Panc1 (cell line): Measurements from ENCODE around the gene TOX3. TPM values are rescaled to one million over a fixed set of nuclear protein-coding genes. Genes with fewer than 3 reads are reported as not detected.

Source experiments
- ATAC-seq: fragments of 200-7000 bp; cut with Tn5 transposase; 2 replicates; pipeline ENCODE4 v1.9.1; 2020; ENCODE audit warnings: mild to moderate bottlenecking, moderate library complexity
- BruUV-seq: library from RNA; stranded (reverse); fragments of 400-500 nt; replicated peaks from 2 replicates; lab custom pipeline; 2021; lab: Mats Ljungman, UMichigan
- CTCF ChIA-PET: fragments of 300-600 bp; sonication (Branson Sonifier 250); formaldehyde crosslinking; loops from one replicate; lab custom pipeline; 2022; ENCODE audit warnings: antibody characterized with exemption; lab: Charles Lee
- POLR2A ChIA-PET: fragments of 300-600 bp; sonication (Branson Sonifier 250); formaldehyde crosslinking; loops from one replicate; lab custom pipeline; 2022; ENCODE audit warnings: antibody characterized with exemption; lab: Charles Lee
- DNase-seq: peaks from one replicate; pipeline ENCODE4 v3.0.0-alpha.2; 2010; ENCODE audit warnings: low read depth, low spot score
- H3K27ac ChIP-seq: 2 replicates; pipeline ENCODE4 v1.5.1; 2011; ENCODE audit warnings: mild to moderate bottlenecking, low read length, inconsistent platforms
- H3K27me3 ChIP-seq: fragments of 200-500 bp; sonication (Bioruptor generic); 2 replicates; pipeline ENCODE4 v1.6.0; 2014; ENCODE audit warnings: low read length, inconsistent platforms; ENCODE audit not compliant: control insufficient read depth, insufficient read depth
- H3K36me3 ChIP-seq: fragments of 200-500 bp; sonication (Bioruptor generic); 2 replicates; pipeline ENCODE4 v1.5.1; 2014; ENCODE audit warnings: inconsistent platforms, mild to moderate bottlenecking, low read length, moderate library complexity; ENCODE audit not compliant: control insufficient read depth, insufficient read depth
- H3K4me1 ChIP-seq: 2 replicates; pipeline ENCODE4 v1.5.1; 2011; ENCODE audit warnings: inconsistent platforms, mild to moderate bottlenecking, low read length, moderate library complexity; ENCODE audit not compliant: control insufficient read depth, insufficient read depth
- H3K4me3 ChIP-seq, 2 experiments: 2 replicates each; pipeline ENCODE4 v1.5.1; 2011 to 2012; ENCODE audit warnings: low read depth in 2 of 2, low read length in 2 of 2, mild to moderate bottlenecking in 2 of 2, inconsistent platforms in 1 of 2, moderate library complexity in 1 of 2
- H3K9me3 ChIP-seq: fragments of 200-500 bp; sonication (Bioruptor generic); 2 replicates; pipeline ENCODE4 v1.5.1; 2014; ENCODE audit warnings: low read depth, mild to moderate bottlenecking, inconsistent platforms, low read length, moderate library complexity; ENCODE audit not compliant: control insufficient read depth, insufficient read depth
- POLR2AphosphoS5 ChIP-seq: IDR thresholded peaks from 2 replicates; pipeline ENCODE4 v1.6.1; 2012; ENCODE audit warnings: mild to moderate bottlenecking, low read depth, low read length, moderate library complexity
- SIN3A ChIP-seq: IDR thresholded peaks from 2 replicates; pipeline ENCODE4 v1.6.1; 2012; ENCODE audit warnings: low read depth, mild to moderate bottlenecking, low read length, moderate library complexity, borderline replicate concordance; ENCODE audit not compliant: insufficient read depth
- TCF7L2 ChIP-seq: IDR thresholded peaks from 2 replicates; pipeline ENCODE4 v1.6.1; 2011; ENCODE audit warnings: mild to moderate bottlenecking, low read depth, low read length, inconsistent platforms
- in situ Hi-C: cut with HindIII; loops from 2 replicates; pipeline ENCODE4 v1.10.0; 2016; ENCODE audit warnings: low sequenced_read_pairs, low pct_unique_long_range_greater_than_20kb
- intact Hi-C: fragments of 100-400 bp; cut with micrococcal nuclease; formaldehyde crosslinking; loops from one replicate; pipeline ENCODE4 v1.10.0; 2022; ENCODE audit not compliant: unreplicated experiment
- total RNA-seq: library from RNA; stranded (reverse); gene quantifications from one replicate; pipeline ENCODE4 v1.2.1, GENCODE V29; 2021; ENCODE audit not compliant: unreplicated experiment
- TF ChIP-seq, protein P1 (sequence below): fragments of 450-650 bp; IDR thresholded peaks from 2 replicates; pipeline ENCODE4 v1.5.1; 2017; ENCODE audit warnings: mild to moderate bottlenecking
- TF ChIP-seq, protein P2 (sequence below), 2 experiments: IDR thresholded peaks; 2 replicates each; pipeline ENCODE4 v1.6.1; 2011 to 2012; ENCODE audit warnings: low read depth in 2 of 2, control low read depth in 1 of 2, low read length in 1 of 2, mild to moderate bottlenecking in 1 of 2, moderate library complexity in 1 of 2; ENCODE audit not compliant: insufficient read depth in 1 of 2

Gene TOX3
- total RNA-seq, 1 experiment from 2014 or later = 3.4 TPM

DNA sequence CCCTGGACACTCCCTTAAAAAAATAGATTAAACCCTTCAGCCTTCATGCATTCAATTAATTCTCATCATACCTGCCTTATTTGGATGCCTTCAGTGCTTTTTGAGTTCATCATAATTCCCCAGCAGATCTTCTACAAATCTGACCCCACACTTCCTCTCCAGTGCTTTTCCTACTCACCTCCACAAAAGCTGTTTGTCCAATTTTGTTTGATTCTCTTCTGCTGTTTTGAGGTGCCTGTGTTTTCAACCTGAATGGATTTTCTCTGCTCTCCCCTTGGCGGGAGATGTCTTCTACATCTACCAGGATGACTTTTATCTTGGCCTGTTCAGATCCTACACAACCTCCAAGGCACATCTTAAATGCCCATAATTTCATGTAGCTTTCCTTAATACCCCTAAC is 112.7 kb downstream of the TOX3 start:
- no peaks in the 10 kb centered on the region for H3K9me3 ChIP-seq
- H3K27me3 ChIP-seq = no peaks in the 10 kb centered on the region
- H3K4me1 ChIP-seq = no peaks in the 10 kb centered on the region
- TF ChIP-seq POLR2AphosphoS5 (no peak), TCF7L2 (no peak), SIN3A (no peak)
- TF ChIP-seq, protein P1, sequence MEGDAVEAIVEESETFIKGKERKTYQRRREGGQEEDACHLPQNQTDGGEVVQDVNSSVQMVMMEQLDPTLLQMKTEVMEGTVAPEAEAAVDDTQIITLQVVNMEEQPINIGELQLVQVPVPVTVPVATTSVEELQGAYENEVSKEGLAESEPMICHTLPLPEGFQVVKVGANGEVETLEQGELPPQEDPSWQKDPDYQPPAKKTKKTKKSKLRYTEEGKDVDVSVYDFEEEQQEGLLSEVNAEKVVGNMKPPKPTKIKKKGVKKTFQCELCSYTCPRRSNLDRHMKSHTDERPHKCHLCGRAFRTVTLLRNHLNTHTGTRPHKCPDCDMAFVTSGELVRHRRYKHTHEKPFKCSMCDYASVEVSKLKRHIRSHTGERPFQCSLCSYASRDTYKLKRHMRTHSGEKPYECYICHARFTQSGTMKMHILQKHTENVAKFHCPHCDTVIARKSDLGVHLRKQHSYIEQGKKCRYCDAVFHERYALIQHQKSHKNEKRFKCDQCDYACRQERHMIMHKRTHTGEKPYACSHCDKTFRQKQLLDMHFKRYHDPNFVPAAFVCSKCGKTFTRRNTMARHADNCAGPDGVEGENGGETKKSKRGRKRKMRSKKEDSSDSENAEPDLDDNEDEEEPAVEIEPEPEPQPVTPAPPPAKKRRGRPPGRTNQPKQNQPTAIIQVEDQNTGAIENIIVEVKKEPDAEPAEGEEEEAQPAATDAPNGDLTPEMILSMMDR = no peak
- TF ChIP-seq, protein P2, sequence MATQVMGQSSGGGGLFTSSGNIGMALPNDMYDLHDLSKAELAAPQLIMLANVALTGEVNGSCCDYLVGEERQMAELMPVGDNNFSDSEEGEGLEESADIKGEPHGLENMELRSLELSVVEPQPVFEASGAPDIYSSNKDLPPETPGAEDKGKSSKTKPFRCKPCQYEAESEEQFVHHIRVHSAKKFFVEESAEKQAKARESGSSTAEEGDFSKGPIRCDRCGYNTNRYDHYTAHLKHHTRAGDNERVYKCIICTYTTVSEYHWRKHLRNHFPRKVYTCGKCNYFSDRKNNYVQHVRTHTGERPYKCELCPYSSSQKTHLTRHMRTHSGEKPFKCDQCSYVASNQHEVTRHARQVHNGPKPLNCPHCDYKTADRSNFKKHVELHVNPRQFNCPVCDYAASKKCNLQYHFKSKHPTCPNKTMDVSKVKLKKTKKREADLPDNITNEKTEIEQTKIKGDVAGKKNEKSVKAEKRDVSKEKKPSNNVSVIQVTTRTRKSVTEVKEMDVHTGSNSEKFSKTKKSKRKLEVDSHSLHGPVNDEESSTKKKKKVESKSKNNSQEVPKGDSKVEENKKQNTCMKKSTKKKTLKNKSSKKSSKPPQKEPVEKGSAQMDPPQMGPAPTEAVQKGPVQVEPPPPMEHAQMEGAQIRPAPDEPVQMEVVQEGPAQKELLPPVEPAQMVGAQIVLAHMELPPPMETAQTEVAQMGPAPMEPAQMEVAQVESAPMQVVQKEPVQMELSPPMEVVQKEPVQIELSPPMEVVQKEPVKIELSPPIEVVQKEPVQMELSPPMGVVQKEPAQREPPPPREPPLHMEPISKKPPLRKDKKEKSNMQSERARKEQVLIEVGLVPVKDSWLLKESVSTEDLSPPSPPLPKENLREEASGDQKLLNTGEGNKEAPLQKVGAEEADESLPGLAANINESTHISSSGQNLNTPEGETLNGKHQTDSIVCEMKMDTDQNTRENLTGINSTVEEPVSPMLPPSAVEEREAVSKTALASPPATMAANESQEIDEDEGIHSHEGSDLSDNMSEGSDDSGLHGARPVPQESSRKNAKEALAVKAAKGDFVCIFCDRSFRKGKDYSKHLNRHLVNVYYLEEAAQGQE (IDR thresholded peaks at IDR 0.05; ENCODE audit: insufficient read depth in 1 of 2, low read depth in 2 of 2, low read length in 1 of 2) = no peak
- POLR2A ChIA-PET = no interaction called here
- in situ Hi-C loops (no loop called here), intact Hi-C loops (no loop called here)
- CTCF ChIA-PET = no interaction called here
- H3K4me3 ChIP-seq = no peak overlapping the region
- H3K36me3 ChIP-seq = no peaks in the 10 kb centered on the region
- ATAC-seq (no peak), DNase-seq (no peak)
- no peak overlapping the region for H3K27ac ChIP-seq
- no TSS peak for BruUV-seq

DNA sequence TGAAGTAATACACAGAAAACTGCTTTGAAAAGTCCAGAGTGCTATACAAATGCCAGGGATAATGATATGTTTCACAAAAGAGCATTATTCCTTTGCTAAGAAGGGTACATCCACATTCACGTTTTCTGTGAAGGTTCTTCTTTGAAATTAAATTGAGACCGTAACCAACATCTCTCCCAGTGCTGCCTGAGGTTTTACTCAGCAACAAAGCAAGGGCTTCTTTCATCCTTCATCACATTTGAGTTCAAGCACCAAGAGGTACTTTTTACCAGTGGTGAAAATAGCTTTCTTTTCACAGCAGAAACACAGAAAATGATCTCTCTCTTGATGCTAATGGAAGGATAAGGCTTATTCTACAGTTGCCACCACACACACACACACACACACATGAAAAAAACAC is 113.3 kb downstream of the TOX3 start:
- Histone ChIP-seq H3K27ac (no peak overlapping the region), H3K4me3 (no peak overlapping the region), H3K9me3 (no peaks in the 10 kb centered on the region), H3K4me1 (no peaks in the 10 kb centered on the region), H3K36me3 (no peaks in the 10 kb centered on the region), H3K27me3 (no peaks in the 10 kb centered on the region)
- no peak for DNase-seq
- BruUV-seq = no TSS peak
- TF ChIP-seq SIN3A = no peak
- TF ChIP-seq, protein P1 = no peak
- TF ChIP-seq, protein P2 (IDR thresholded peaks at IDR 0.05; ENCODE audit: insufficient read depth in 1 of 2, low read depth in 2 of 2, low read length in 1 of 2) = no peak
- no peak for TF ChIP-seq POLR2AphosphoS5
- no peak for TF ChIP-seq TCF7L2
- ChIA-PET POLR2A (no interaction called here), CTCF (no interaction called here)
- in situ Hi-C loops = no loop called here
- ATAC-seq = no peak
- intact Hi-C loops = no loop called here
